Peyer's patch (tissue), 4 donors: Measurements from ENCODE around the gene HMGCL.

Source experiments
- CTCF ChIP-seq, 6 experiments: fragments of 450-650 bp in 4 of 6; fragments of 200-600 bp in 2 of 6; sonication (generic) in 1 of 6; IDR thresholded peaks; one replicate each; pipeline ENCODE4 v1.5.1; 2017 to 2019; ENCODE audit warnings: antibody characterized with exemption in 6 of 6, mild to moderate bottlenecking in 3 of 6, moderate library complexity in 1 of 6
- POLR2A ChIP-seq, 2 donors: fragments of 450-650 bp; IDR thresholded peaks; one replicate each; pipeline ENCODE4 v1.5.1; 2017; ENCODE audit warnings: antibody characterized with exemption in 2 of 2, mild to moderate bottlenecking in 2 of 2, moderate library complexity in 2 of 2

GRCh38 chr1:23779826-23780371, 45.3 kb downstream of the HMGCL start:
- no peak for TF ChIP-seq CTCF (IDR thresholded peaks at IDR 0.05)
- no peak for TF ChIP-seq POLR2A (IDR thresholded peaks at IDR 0.05)
